CD4-positive, alpha-beta T cell (primary cell): ENCODE data around the gene CBX4. TPM values are rescaled to one million over a fixed set of nuclear protein-coding genes. Genes with fewer than 3 reads are reported as not detected.
A peak's percentile ranks its signal among the peaks of the same experiment; 100 is the strongest.

Experiments used
- ATAC-seq: fragments of 200-7000 bp; cut with Tn5 transposase; one replicate; pipeline ENCODE4 v1.10.0; 2022; ENCODE audit warnings: mild to moderate bottlenecking; ENCODE audit not compliant: poor library complexity
- CTCF ChIA-PET: fragments of 350-600 bp; sonication (Branson Sonifier 250); formaldehyde crosslinking; loops from one replicate; lab custom pipeline; 2021; ENCODE audit warnings: antibody characterized with exemption, inconsistent platforms; lab: Charles Lee
- POLR2A ChIA-PET: fragments of 350-600 bp; sonication (Branson Sonifier 250); formaldehyde crosslinking; loops from one replicate; lab custom pipeline; 2021; ENCODE audit warnings: antibody characterized with exemption, inconsistent platforms; lab: Charles Lee
- DNase-seq, 14 experiments: peaks; one replicate each; pipeline ENCODE4 v3.0.0-alpha.2; 2013 to 2020; ENCODE audit warnings: mixed read lengths in 2 of 14
- H3K27ac ChIP-seq, 2 donors: one replicate each; pipeline versions ENCODE4 v1.5.1 to v1.7.0; 2013; ENCODE audit warnings: low read length in 2 of 2, low read depth in 1 of 2, mild to moderate bottlenecking in 1 of 2
- H3K27me3 ChIP-seq, 2 experiments: 1 replicate in 1 of 2; 2 replicates in 1 of 2; pipeline versions ENCODE4 v1.6.1 to v1.7.0; 2013; ENCODE audit warnings: low read length in 2 of 2, control low read depth in 1 of 2, mild to moderate bottlenecking in 1 of 2, moderate library complexity in 1 of 2; ENCODE audit not compliant: insufficient read depth in 2 of 2, control insufficient read depth in 1 of 2
- H3K36me3 ChIP-seq: one replicate; pipeline ENCODE4 v1.6.1; 2013; ENCODE audit warnings: low read length, control low read depth; ENCODE audit not compliant: insufficient read depth
- H3K4me1 ChIP-seq: one replicate; pipeline ENCODE4 v1.6.1; 2013; ENCODE audit warnings: low read length, control low read depth; ENCODE audit not compliant: insufficient read depth
- H3K4me3 ChIP-seq: one replicate; pipeline ENCODE4 v1.5.1; 2013; ENCODE audit warnings: mild to moderate bottlenecking, low read length, moderate library complexity
- H3K9me3 ChIP-seq, 2 experiments: 1 replicate in 1 of 2; 2 replicates in 1 of 2; pipeline versions ENCODE4 v1.6.1 to v1.7.0; 2013; ENCODE audit warnings: low read length in 2 of 2, mild to moderate bottlenecking in 2 of 2, control low read depth in 1 of 2, moderate library complexity in 1 of 2; ENCODE audit not compliant: control insufficient read depth in 1 of 2, insufficient read depth in 1 of 2
- H3K27ac Mint-ChIP-seq: one replicate; pipeline ENCODE4 v1.8.0; 2020; ENCODE audit warnings: mixed read lengths
- H3K27me3 Mint-ChIP-seq: one replicate; pipeline ENCODE4 v1.8.0; 2021; ENCODE audit warnings: mixed read lengths
- H3K36me3 Mint-ChIP-seq: one replicate; pipeline ENCODE4 v1.8.0; 2021; ENCODE audit warnings: low read depth, mixed read lengths
- H3K4me1 Mint-ChIP-seq: one replicate; pipeline ENCODE4 v1.8.0; 2021; ENCODE audit warnings: low read depth, mixed read lengths
- H3K4me3 Mint-ChIP-seq: one replicate; pipeline ENCODE4 v1.8.0; 2020; ENCODE audit warnings: mild to moderate bottlenecking, mixed read lengths
- H3K9me3 Mint-ChIP-seq: one replicate; pipeline ENCODE4 v1.8.0; 2020; ENCODE audit warnings: mixed read lengths
- CTCF ChIP-seq: fragments of 200-600 bp; IDR thresholded peaks from one replicate; pipeline ENCODE4 v1.8.0; 2022; ENCODE audit warnings: antibody characterized with exemption, mild to moderate bottlenecking
- intact Hi-C, 2 experiments: fragments of 100-400 bp; cut with DNase I in 1 of 2; cut with micrococcal nuclease in 1 of 2; formaldehyde crosslinking; loops; one replicate each; pipeline versions ENCODE4 v1.15.1 to v1.9.0; 2023 to 2025; cut with DNase I, micrococcal nuclease
- total RNA-seq, 174 experiments: library from RNA in 2 of 174; stranded (reverse) in 2 of 174; gene quantifications; one replicate each; pipeline ENCODE4 v1.2.3 and lab custom pipeline; 2021 to 2026

Gene CBX4
- total RNA-seq, 2 experiments from 2014 or later = 196 to 202 TPM

- no peak overlapping the region for H3K4me3 Mint-ChIP-seq
- ATAC-seq (no peak), DNase-seq (peak in 1 of 14 experiments; percentile 8)
- H3K4me3 ChIP-seq = no peak overlapping the region
- ChIA-PET CTCF (no interaction called here), POLR2A (no interaction called here)
- no peaks in the 10 kb centered on the region for H3K9me3 Mint-ChIP-seq
- H3K36me3 ChIP-seq = no peaks in the 10 kb centered on the region
- peaks cover 5% of the 10 kb centered on the region for H3K27me3 Mint-ChIP-seq
- no peak overlapping the region for H3K27ac Mint-ChIP-seq
- no peaks in the 10 kb centered on the region for H3K4me1 Mint-ChIP-seq
- no peak for TF ChIP-seq CTCF
- H3K27me3 ChIP-seq = no peaks in the 10 kb centered on the region
- no peaks in the 10 kb centered on the region for H3K36me3 Mint-ChIP-seq
- peaks cover 0 to 4% of the 10 kb centered on the region in 2 experiments for H3K9me3 ChIP-seq
- no peaks in the 10 kb centered on the region for H3K4me1 ChIP-seq
- H3K27ac ChIP-seq = no peak overlapping the region
- intact Hi-C loops = no loop called here
Observed at GRCh38 chr17:79872762-79873161, 33.5 kb upstream of the CBX4 start.

GRCh38 chr17:79871131-79871530 is 31.9 kb upstream of the CBX4 start:
- H3K27me3 ChIP-seq = no peaks in the 10 kb centered on the region
- ChIA-PET POLR2A (no interaction called here), CTCF (no interaction called here)
- Mint-ChIP-seq H3K27me3 (peaks cover 5% of the 10 kb centered on the region), H3K4me3 (no peak overlapping the region), H3K27ac (no peak overlapping the region), H3K36me3 (no peaks in the 10 kb centered on the region), H3K9me3 (no peaks in the 10 kb centered on the region), H3K4me1 (no peaks in the 10 kb centered on the region)
- peaks cover 5% of the 10 kb centered on the region for H3K4me1 ChIP-seq
- no peak overlapping the region for H3K27ac ChIP-seq
- H3K4me3 ChIP-seq = no peak overlapping the region
- DNase-seq (no peak), ATAC-seq (no peak)
- intact Hi-C loops = no loop called here
- no peaks in the 10 kb centered on the region for H3K9me3 ChIP-seq
- no peaks in the 10 kb centered on the region for H3K36me3 ChIP-seq
- TF ChIP-seq CTCF = no peak

- no peaks in the 10 kb centered on the region for H3K36me3 Mint-ChIP-seq
- no peak for TF ChIP-seq CTCF
- intact Hi-C loops = no loop called here
- ATAC-seq = no peak
- ChIA-PET CTCF (no interaction called here), POLR2A (no interaction called here)
- no peak overlapping the region for H3K27ac Mint-ChIP-seq
- no peak overlapping the region for H3K4me3 Mint-ChIP-seq
- no peaks in the 10 kb centered on the region for H3K4me1 Mint-ChIP-seq
- Histone ChIP-seq H3K36me3 (no peaks in the 10 kb centered on the region), H3K9me3 (no peaks in the 10 kb centered on the region), H3K27me3 (no peaks in the 10 kb centered on the region), H3K4me3 (no peak overlapping the region), H3K27ac (no peak overlapping the region), H3K4me1 (peaks cover 6% of the 10 kb centered on the region)
- H3K27me3 Mint-ChIP-seq = peaks cover 5% of the 10 kb centered on the region
- DNase-seq = no peak
- H3K9me3 Mint-ChIP-seq = no peaks in the 10 kb centered on the region
Observed at GRCh38 chr17:79870540-79870939, 31.3 kb upstream of the CBX4 start.
